Measurements from ENCODE around the gene GABRR2. TPM values are rescaled to one million over a fixed set of nuclear protein-coding genes. Genes with fewer than 3 reads are reported as not detected.

The GABRR2 gene
- total RNA-seq, result under 1 TPM; 0.30 to 0.77 TPM

DNA sequence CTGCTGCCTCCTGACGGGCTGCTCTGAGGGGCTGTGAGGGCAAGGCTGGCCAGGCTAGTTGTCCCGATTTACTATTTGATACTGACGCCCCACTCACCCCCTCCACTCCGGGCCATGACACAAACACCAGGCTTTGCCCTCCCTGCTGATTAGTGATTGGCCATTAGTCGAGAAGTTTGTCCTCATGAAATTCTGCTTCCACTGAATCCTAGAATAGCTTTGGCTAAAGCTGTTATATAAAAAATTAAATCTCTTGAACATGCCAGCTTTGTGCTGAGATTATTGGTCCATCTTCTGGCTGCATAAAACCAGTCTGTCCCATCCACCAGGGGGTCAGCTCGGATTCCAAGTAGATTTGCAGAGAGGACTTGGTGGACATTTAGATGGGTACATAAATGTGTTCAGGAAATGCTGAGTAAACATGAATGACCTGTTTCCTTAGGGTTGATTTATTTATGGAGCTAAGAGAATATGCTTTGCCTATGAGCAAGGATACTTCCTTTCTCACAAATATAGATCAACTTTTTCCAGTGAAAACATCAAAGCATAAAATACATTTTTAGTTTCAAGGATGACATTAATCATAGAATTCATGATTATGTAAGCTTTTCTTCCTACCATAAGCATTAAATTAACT, at the start of gene GABRR2:
TSS of gene GABRR2 (minus strand) at position 51 of the 637 bp plus-strand sequence. CDS start 134 bp downstream, outside the sequence.
- Mint-ChIP-seq H3K36me3 (ENCODE audit: low read depth) (peaks cover 12% of the 10 kb centered on the region), H3K4me1 (no peaks in the 10 kb centered on the region), H3K27me3 (peaks cover under 1% of the 10 kb centered on the region), H3K27ac (no peak within 1 kb of the TSS), H3K9me3 (peaks cover 9% of the 10 kb centered on the region), H3K4me3 (no peak within 1 kb of the TSS)
- DNase-seq, result no peak
- ChIA-PET CTCF (no interaction called here), POLR2A (no interaction called here)

DNA sequence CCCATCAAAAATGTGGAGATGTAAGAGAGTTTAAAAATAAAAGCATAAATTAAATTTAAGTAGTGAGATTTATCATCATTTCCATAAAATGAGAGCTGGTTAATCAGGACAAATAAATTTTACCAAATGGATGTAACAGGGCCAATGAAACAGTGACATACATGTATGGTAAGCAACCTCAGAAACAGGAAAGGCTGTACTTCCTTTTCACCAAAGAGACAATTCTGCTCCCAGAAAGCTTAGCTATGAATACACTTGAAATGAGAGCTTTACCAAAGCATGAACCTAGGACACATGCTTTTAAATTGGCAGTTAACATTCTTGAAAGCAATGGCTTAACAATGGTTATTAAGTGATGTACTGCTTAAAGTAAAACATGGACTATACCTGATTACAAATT, 49.5 kb upstream of the GABRR2 start:
- Mint-ChIP-seq H3K4me3 (no peak overlapping the region), H3K27me3 (no peaks in the 10 kb centered on the region), H3K9me3 (peaks cover 4% of the 10 kb centered on the region), H3K4me1 (peaks cover 45% of the 10 kb centered on the region), H3K27ac (no peak overlapping the region), H3K36me3 (ENCODE audit: low read depth) (peaks cover 2% of the 10 kb centered on the region)
- DNase-seq, result no peak
- CTCF ChIA-PET, result interaction anchor here (3.1 kb wide), 1 partner anchor 8 kb away, joined by 18 read pairs; no protein-coding TSS in a partner anchor
- POLR2A ChIA-PET, result no interaction called here

DNA sequence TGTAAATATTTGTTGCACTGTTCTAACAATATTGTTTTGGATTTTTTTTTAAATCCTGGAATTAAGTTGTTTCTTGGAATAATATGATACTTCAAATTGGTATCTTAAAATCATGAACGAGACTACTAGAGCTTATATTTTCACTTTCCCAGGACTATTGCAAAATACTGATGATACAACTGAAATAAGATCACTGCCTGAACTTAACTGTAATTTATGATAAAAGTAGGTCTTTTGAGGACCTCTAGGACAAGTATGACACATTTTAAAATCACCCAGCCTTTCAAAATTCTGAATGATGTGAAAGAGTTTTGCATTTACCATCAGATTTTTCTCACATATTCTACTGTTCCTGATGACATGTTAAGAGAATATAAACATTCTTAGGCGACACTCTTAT, 46.1 kb upstream of the GABRR2 start:
- Mint-ChIP-seq H3K9me3 (peaks cover 4% of the 10 kb centered on the region), H3K36me3 (ENCODE audit: low read depth) (peaks cover 2% of the 10 kb centered on the region), H3K4me3 (no peak overlapping the region), H3K27ac (no peak overlapping the region), H3K4me1 (peaks cover 59% of the 10 kb centered on the region), H3K27me3 (no peaks in the 10 kb centered on the region)
- CTCF ChIA-PET, result interaction anchor here (0.9 kb wide), 1 partner anchor 11 kb away, joined by 5 read pairs; no protein-coding TSS in a partner anchor
- POLR2A ChIA-PET, result no interaction called here
- DNase-seq, result no peak

DNA sequence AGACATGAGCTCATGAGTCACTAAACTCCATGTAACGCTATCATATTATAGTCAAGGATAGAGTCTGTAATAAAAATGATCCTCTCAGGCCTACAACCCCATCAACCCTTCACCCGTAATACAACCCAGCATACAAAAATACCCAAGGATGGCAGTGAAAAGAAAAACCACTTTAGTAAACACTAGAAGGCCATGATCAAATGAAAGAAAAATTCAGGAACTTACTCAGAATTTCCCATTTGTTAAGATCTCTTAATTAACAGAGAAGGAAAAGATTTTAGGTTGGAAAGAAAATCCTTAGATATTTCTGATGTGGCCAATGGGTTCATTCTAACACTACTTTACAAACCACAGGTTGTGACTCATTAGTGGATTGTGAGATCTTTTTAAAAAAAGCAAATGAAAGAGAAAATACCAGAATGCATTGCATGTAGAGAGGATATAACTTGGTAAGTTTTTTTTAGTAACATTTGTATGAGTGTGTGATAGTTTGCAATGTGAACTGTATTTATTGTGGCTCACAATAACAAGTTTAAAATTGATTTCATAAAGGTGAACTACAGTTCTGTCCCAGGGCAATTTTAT, 45.4 kb upstream of the GABRR2 start:
- DNase-seq, result no peak
- ChIA-PET CTCF (interaction anchor here (0.9 to 1.6 kb wide), 2 partner anchors 12 kb away, joined by 5 to 11 read pairs; no protein-coding TSS in a partner anchor), POLR2A (no interaction called here)
- Mint-ChIP-seq H3K9me3 (peaks cover 4% of the 10 kb centered on the region), H3K27me3 (no peaks in the 10 kb centered on the region), H3K27ac (no peak overlapping the region), H3K4me3 (no peak overlapping the region), H3K36me3 (ENCODE audit: low read depth) (peaks cover 2% of the 10 kb centered on the region), H3K4me1 (peaks cover 64% of the 10 kb centered on the region)

DNA sequence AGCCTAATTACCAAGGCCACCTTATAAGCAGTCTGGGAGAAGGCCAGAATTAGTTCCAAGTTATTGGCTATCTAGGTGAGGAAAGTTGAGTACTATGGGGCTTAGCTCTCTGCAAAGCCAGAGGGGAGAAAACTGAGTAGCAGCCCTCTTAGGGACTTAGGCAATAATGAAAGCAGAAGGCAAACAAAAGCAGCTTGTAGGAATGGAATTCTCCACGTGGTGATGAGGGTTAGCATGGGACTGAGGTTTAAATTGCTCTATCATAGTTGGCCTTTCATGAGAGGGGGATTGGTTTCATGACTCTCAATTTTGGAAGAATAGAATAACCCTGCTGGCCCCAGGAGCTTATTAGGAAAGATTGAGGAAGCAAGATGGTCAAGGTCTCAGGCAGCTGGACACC, 44.5 kb upstream of the GABRR2 start:
- DNase-seq, result no peak
- Mint-ChIP-seq H3K27me3 (no peaks in the 10 kb centered on the region), H3K4me3 (no peak overlapping the region), H3K4me1 (peaks cover 58% of the 10 kb centered on the region), H3K9me3 (peaks cover 4% of the 10 kb centered on the region), H3K36me3 (ENCODE audit: low read depth) (peaks cover 3% of the 10 kb centered on the region), H3K27ac (no peak overlapping the region)
- POLR2A ChIA-PET, result no interaction called here
- CTCF ChIA-PET, result interaction anchor here (1.6 kb wide), 1 partner anchor 13 kb away, joined by 11 read pairs; no protein-coding TSS in a partner anchor

DNA sequence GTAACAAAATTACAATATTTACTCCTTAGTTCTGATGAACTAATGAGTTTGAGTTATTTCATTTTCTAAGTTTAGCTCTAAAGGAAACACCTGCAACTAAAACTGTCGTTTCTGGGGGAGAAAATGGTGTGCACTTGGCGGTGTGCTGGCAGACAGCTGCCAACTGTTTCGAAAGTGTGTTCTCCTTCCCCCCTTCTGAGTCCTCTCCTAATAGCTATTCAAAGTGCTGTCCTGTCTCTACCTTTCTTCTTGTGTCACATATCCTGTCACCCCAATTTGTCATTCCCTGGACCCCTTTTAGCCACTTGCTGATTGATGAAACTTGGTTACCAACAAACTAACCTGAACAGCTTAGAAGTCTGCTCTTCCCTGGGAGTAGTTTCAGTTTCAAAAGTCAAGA, 42.3 kb upstream of the GABRR2 start:
- H3K9me3 Mint-ChIP-seq, result peaks cover 2% of the 10 kb centered on the region
- ChIA-PET CTCF (interaction anchor here (2.4 to 2.5 kb wide), 2 partner anchors 9 to 14 kb away, joined by 8 to 11 read pairs; no protein-coding TSS in a partner anchor), POLR2A (interaction anchor here (0.7 to 0.9 kb wide), 2 partner anchors 59 to 277 kb away, joined by 3 read pairs; partner anchors contain the start of gene PNRC1)
- peak; percentile 42 for DNase-seq
- H3K4me1 Mint-ChIP-seq, result peaks cover 63% of the 10 kb centered on the region
- H3K36me3 Mint-ChIP-seq (ENCODE audit: low read depth), result peaks cover 3% of the 10 kb centered on the region
- H3K27me3 Mint-ChIP-seq, result no peaks in the 10 kb centered on the region
- peak overlapping the region; percentile 91 for H3K27ac Mint-ChIP-seq
- peak overlapping the region; percentile 74 for H3K4me3 Mint-ChIP-seq

DNA sequence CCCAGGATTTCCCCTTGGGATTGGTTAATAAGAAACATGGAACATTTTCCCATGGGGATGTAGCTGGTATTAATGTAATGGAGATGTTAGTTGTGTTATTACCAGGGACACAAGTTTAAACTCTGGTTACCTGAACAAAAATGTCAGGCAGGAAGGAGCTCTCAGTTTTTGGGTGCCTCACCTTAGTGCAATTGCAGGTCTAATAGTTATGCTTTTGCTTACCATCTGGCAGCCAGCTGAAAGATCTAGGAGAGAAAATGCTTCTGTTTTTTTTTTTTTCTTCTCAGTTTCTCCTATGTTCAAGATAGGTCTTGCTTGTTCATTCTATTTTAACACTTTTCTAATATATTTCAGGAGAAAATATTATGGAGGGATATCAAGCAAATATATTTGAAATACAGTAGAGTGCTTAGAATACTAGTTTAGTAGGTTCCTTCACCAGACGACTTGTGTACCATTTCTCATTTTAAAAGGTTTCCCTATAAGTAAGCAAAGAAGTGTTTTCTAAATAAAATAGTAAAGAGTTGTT, 41.6 kb upstream of the GABRR2 start:
- no peak for DNase-seq
- no peaks in the 10 kb centered on the region for H3K9me3 Mint-ChIP-seq
- peak overlapping the region; percentile 91 for H3K27ac Mint-ChIP-seq
- H3K4me3 Mint-ChIP-seq, result peak overlapping the region; percentile 74
- H3K4me1 Mint-ChIP-seq, result peaks cover 66% of the 10 kb centered on the region
- H3K27me3 Mint-ChIP-seq, result no peaks in the 10 kb centered on the region
- peaks cover 7% of the 10 kb centered on the region for H3K36me3 Mint-ChIP-seq (ENCODE audit: low read depth)
- CTCF ChIA-PET, result interaction anchor here (0.7 to 2.5 kb wide), 5 partner anchors 10 to 243 kb away, joined by 3 to 11 read pairs (median 4); no protein-coding TSS in a partner anchor
- POLR2A ChIA-PET, result interaction anchor here (0.9 kb wide), 1 partner anchor 276 kb away, joined by 3 read pairs; the partner anchor contains the start of gene PNRC1

DNA sequence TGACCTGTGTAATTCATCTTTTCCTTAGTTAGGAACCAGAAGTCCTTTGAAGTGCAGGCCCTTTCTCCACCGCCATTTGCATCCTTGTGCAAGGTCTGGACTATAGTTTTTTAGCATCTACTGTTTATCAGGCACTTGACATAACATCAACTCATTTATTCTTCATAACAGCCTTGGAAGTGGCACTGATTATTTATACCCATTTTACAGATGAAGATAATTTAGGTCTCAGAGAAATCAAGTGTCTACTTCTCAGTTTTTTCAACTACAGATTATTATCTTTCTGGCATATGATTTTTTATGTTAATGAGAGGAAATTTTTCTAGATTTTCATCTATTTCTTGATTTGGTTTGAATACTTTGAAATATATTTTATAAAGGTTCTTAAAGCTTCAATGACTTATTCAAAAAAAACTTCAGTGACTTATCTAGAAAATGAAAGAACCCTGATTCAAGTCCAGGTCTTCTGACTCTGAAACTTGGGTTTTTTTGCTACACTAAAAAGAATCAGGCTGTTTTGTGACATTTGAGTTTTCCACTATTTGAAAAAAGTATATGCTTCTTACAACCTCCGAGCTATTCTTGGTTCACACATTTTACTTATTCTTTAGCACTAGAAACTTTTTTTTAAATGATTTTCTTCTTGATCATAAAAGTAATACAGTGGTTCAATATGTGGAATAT, 40.6 kb upstream of the GABRR2 start:
- H3K27ac Mint-ChIP-seq, result peak overlapping the region; percentile 27
- no peak overlapping the region for H3K4me3 Mint-ChIP-seq
- peaks cover 7% of the 10 kb centered on the region for H3K36me3 Mint-ChIP-seq (ENCODE audit: low read depth)
- no peaks in the 10 kb centered on the region for H3K9me3 Mint-ChIP-seq
- ChIA-PET POLR2A (no interaction called here), CTCF (interaction anchor here (1.7 to 2.5 kb wide), 3 partner anchors 11 to 16 kb away, joined by 4 to 11 read pairs (median 8); no protein-coding TSS in a partner anchor)
- H3K4me1 Mint-ChIP-seq, result peaks cover 69% of the 10 kb centered on the region
- H3K27me3 Mint-ChIP-seq, result no peaks in the 10 kb centered on the region
- no peak for DNase-seq

DNA sequence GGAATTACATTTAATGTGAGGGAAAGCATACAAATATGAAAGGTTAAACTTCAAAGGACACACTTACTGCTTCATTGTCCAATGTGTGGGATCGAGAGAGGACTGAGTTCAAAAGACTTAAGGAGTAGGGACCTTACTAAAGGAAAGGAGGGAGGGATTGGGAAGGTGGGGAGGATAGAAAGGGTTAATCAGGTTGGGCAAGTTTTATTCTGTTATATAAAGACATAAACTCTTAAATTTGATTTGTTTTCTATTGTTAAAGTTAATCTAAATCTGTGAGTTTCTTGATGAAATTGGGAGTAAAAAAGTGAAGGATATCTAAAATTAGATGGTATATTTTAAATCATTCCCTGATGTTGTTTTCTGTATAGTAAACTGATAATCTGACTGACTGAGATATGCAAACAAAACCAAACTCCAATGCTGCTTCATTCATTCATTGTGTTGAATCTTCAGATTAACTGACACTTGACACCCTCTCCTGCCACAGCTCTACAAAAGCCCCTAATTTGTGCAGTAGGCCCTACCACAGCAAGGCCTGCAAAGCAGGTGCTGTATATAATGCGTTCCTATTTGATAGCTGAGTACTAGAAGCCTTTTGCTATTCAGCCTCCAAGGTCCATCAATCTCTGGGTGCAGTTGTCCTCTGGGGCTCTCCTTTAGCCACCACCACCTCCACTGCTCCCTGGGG, 38.7 kb upstream of the GABRR2 start:
- CTCF ChIA-PET, result interaction anchor here (1.0 to 1.9 kb wide), 3 partner anchors 8 to 13 kb away, joined by 4 to 6 read pairs (median 5); no protein-coding TSS in a partner anchor
- POLR2A ChIA-PET, result no interaction called here
- peaks cover 74% of the 10 kb centered on the region for H3K4me1 Mint-ChIP-seq

DNA sequence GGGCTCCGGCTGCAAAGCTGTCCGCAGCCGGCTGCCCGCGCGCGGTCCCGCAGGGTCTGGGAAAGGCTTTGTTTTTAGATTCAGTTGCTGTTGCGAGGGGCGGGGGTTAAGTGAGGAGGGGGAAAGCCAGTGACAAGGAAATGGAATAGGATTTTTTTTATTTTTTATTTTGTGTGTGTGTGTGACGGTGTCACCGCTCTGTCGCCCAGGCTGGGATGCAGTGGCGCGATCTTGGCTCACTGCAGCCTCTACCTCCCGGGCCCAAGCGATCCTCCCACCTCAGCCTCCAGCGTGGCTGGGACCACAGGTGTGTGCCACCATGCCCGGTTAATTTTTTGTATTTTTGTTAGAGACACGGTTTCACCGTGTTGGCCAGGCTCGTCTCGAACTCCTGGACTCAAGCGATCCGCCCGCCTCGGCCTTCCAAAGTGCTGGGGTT, 38.0 kb upstream of the GABRR2 start:
- ChIA-PET POLR2A (no interaction called here), CTCF (interaction anchor here (1.0 to 5.8 kb wide), 6 partner anchors 9 to 1104 kb away, joined by 3 to 26 read pairs (median 4); no protein-coding TSS in a partner anchor)
- no peaks in the 10 kb centered on the region for H3K9me3 Mint-ChIP-seq
- peaks cover 77% of the 10 kb centered on the region for H3K4me1 Mint-ChIP-seq
- peak overlapping the region; percentile 72 for H3K4me3 Mint-ChIP-seq
- DNase-seq, result no peak
- H3K27me3 Mint-ChIP-seq, result no peaks in the 10 kb centered on the region
- H3K36me3 Mint-ChIP-seq (ENCODE audit: low read depth), result peaks cover 9% of the 10 kb centered on the region
- H3K27ac Mint-ChIP-seq, result peak overlapping the region; percentile 90

More for the DNA sequence above, 38.7 kb upstream of the GABRR2 start:
- H3K9me3 Mint-ChIP-seq, result no peaks in the 10 kb centered on the region
- H3K36me3 Mint-ChIP-seq (ENCODE audit: low read depth), result peaks cover 9% of the 10 kb centered on the region
- H3K4me3 Mint-ChIP-seq, result peak overlapping the region; percentile 72
- H3K27ac Mint-ChIP-seq, result peak overlapping the region; percentile 90
- H3K27me3 Mint-ChIP-seq, result no peaks in the 10 kb centered on the region
- no peak for DNase-seq

DNA sequence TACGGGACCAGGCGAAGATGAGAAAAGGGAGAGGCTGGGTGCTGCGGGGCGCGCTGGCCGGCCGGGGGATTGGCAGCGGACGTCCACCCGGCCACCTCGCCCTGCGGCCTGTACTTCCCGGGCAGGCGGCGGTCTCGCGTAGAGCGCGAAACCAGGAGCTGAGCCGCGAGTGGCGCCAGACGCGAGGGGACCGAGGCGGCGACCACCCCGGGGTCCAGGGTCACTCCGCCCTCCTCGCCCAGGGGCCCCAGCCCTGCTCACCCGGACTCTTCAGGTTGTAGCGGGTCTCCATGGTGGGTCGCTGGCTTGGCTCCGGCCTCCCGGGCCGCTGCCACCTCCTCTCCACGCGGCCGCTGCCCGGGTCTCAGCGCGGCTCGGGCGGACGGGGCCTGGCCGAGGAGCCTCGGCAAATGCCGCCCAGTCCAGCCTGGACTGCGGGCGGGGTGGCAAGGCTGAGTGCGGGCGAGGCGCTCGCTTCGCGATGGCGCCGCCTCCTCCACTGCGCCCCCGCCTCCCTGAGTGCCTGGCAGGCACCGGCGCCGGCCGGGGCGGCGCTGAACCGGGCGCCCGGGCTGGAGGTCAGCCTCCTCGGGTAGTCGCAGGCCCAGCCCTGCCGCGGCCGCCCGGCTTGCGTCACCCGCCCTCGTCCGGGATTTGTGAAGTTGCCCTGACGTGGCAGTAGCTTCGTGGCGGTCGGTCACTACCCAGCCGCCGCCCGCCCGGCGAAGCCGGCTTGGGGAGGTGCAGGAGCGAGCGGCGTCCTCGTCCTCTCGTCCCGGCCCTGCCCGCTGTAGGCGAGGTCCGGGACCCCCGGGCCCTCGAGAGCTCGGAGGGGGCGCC, 37.4 kb upstream of the GABRR2 start, which contains the start of gene UBE2J1:
TSS of gene UBE2J1 (minus strand) at position 445 of the 840 bp plus-strand sequence. CDS start at position 292, 153 bp downstream.
- POLR2A ChIA-PET, result interaction anchor here (1.7 kb wide), 1 partner anchor 20 kb away, joined by 6 read pairs; no protein-coding TSS in a partner anchor
- peaks cover 75% of the 10 kb centered on the region for H3K4me1 Mint-ChIP-seq

More for the DNA sequence above, 37.4 kb upstream of the GABRR2 start, which contains the start of gene UBE2J1:
- CTCF ChIA-PET, result interaction anchor here (1.0 to 5.8 kb wide), 6 partner anchors 8 to 1105 kb away, joined by 3 to 26 read pairs (median 4); no protein-coding TSS in a partner anchor
- H3K36me3 Mint-ChIP-seq (ENCODE audit: low read depth), result peaks cover 9% of the 10 kb centered on the region
- H3K27ac Mint-ChIP-seq, result peak within 1 kb of the TSS; percentile 97
- DNase-seq, result peak; percentile 71
- H3K27me3 Mint-ChIP-seq, result no peaks in the 10 kb centered on the region
- peak within 1 kb of the TSS; percentile 96 for H3K4me3 Mint-ChIP-seq
- H3K9me3 Mint-ChIP-seq, result no peaks in the 10 kb centered on the region

Measured in activated CD4-positive, alpha-beta T cell treated with anti-CD3 and anti-CD28 coated beads, Interleukin-2, amount 10 ng/mL, durations not matched to agents 7 days and 5 days (primary cell).